HG03575 (cell line): ENCODE results near the gene TSHZ1.
A peak's percentile ranks its signal among the peaks of the same experiment; 100 is the strongest.

Experiments
- ATAC-seq: cut with Tn5 transposase; IDR thresholded peaks from one replicate; pipeline ENCODE4 v1.9.1; 2021; ENCODE audit not compliant: unreplicated experiment, insufficient number of reproducible peaks, low FRiP score; ENCODE audit errors: extremely low read depth

TSHZ1 gene

DNA sequence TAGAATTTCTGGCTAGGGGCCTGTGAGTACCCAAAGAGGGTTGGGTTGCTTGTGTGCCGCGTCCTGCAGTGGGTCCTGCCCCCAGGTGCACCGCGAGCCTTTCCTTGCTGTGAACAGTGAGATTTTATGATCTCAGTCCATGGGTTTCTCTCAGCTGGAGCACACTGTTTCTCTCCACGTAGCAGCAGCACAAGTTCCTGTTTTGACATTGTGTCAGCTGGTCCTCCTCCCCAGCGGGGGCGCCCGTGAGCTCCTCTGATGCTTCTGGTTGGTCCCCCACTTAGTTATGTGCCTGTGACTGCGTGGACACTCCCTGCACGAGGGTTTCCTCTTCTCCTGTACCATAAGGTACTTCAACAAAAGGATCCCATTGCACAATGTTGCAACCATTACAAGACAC, 29.8 kb downstream of the TSHZ1 start:
- no peak for ATAC-seq

DNA sequence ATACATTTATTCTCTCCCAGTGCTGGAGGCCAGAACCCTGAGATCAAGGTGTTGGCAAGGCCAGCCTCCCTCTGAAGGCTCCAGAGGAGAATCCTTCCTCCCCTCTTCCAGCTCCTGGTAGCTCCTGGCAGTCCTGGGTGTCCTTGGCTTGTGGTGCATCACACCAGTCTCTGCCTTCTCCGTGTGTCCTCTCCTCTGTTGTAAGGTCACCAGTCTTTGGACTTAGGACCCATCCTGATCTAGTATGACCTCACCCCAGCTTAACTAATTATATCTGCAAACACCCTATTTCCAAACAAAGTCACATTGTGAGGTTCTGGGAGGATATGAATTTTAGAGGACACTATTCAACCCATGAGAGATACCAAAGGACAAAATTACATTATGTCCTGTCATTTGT, 31.1 kb downstream of the TSHZ1 start:
- ATAC-seq = no peak

DNA sequence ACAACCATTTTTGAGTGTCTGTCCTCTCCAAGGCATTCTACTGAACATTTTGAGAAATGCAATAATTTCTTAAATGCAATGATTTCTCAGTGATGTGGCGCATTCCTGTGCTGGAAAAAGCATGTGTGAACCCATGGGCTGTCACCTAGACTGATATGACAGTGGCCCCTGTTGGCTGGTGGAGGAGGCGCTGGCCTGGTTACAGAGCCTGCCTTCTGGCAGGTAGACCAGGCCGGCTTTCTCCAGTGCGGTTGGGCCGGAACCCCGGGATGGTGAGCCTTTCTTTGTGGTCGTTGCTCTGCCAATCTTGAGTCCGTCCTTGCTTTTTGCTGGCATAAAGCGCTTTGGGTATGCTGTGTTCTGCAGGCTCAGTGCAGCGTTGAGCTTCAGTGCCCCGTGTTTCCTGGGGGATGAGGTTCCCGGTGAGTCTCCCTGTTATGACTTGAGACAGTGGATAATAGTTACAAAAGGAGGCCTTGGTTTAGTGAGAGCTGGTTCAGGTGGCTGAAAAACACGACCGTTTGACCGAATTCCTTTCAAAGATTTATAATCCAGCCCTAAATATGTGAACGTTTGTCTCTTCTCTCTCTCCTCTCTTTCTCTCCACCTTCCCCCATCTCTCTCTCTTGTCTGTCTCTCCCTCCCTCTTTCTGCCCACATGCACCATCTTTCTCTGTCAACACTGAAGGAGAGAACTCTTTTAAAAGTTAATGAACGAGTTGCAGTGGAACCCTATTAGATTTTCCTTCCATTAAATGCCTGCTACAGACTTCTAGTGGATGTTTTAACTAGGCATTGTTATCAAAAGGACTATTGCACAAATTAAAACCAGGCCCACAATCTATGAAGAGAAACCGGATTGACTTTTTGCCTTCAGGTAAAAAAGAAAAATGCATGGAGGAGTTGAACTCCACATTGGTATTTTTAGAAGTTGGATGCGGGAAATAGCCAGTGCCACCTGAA, 34.0 kb downstream of the TSHZ1 start:
- no peak for ATAC-seq

DNA sequence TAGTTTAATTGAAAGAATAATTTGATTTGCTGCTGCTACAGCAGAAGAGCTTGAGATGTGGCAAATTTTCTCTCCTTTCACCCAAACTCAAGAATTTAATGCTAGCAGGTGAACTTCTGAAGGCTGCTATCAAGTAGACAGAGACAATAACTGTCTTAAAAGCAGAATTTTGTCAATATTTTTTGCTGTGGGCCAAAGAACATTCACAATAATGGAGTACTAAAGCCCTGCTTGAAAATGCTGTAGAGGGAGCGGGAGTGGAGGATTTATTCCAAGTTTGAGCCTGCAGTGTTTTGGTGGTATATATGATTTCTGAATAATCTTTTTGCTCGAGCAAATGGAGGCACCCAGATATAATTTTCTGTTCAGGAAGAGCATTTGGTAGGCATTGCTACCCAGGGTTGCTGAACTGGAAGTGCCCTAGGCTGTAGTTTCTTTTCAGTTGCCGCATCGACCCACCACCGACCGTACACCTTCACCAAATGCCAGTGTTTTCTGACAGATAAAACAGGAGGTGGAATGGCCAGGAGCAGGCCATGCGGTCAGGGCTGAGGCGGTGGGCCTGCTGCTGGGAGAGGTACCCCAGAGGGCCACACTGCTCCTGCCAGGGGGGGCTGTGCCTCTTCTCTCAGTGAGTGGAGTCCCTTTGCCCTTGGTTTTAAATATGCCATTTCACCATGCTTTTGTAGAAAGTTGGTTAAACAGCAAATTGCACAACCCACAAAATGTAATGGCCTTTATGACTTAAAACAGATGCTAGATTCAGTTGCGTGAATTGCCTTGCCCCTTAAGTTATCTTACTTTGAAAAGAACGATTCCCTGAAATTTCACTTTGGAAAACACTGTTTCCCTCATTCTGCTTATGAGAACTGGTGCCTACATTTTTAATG, 36.4 kb downstream of the TSHZ1 start:
- no peak for ATAC-seq

DNA sequence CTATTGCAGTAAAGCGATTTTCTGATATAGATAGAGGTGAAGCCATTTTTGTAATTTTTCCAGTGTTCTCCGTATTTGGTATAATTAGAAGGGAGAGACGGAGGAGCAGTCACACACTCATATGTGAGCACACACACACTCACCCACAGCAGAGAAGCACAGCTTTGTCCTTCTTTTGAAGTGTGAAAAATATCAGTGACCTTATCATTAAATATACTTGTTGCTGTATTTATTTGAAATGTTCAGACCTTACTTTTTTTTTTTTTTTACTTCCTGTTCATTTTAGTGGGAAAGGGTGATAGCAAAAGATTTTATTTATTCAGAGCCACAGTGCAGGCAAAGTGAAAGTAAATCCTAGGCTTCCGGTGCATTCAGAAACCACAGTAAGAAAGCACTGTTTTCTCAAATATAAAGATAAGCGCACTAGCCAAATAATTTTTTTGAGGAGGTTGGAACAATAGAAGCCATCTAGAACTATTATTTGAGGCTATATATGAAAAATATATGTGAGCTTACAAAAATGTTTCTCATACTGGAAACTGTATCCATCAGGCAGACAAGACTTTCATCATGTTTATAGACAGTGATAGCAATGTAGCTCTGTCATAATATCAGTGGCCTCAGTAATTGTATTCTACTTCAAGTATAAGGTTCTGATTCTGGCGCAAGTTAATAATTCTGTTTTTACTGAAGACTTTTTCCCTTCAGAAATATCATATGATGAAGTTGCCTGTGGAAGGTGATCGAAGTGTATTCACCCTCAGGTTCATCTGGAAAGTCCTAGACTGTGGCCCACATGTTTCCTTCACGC, 37.2 kb downstream of the TSHZ1 start:
- ATAC-seq = no peak

DNA sequence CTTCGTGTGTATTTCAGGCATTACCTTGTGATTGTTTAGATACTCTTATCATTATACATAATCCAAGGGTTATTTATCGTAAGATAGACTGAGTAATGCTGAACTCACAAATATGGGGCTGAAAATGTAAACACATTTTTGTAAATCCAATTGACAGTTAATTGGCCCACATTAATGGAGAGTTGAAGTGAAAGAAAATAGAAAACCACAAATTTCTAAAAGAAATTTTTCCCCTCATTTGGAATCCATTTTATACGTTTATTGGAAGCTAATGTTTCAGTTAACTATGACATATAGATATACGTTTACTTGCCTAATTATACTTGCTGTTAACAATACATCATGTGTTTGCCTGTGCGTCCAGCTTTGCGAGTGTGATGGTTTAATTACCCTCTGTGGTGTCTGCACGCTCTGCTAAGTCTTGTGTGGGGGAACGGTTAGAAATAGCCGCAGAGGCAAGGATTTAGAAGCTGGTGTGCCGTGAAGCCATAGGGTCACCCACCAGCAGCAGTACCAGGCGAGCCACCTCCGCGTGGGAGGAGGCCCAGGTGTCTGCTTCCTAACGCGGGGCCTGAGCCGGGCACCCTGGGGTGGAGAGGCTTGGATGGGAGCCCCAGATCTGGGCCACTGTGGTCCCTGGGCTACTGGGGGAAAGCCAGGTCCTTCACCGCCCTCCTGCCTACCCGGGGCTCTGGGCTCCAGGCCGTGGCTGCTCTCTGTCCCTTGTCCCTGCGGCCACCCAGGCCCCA, 38.0 kb downstream of the TSHZ1 start:
- ATAC-seq = no peak

DNA sequence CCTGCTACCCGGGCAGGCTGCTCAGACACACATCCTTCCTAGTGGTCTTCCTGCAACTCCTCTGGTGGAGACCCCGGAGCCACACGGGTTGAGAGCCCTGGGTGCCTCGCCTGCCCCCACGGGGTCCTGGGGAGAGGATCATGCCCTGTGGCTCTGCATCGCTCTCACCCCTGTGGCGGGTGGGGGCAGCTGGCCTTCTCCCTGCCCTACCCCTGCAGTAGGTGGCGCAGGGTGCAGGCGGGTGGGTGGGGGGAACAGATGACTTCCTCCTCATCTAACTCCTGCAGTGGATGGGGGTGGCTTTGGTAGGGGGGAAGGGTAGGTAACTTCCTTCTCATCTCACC, 38.5 kb downstream of the TSHZ1 start:
- ATAC-seq = no peak

DNA sequence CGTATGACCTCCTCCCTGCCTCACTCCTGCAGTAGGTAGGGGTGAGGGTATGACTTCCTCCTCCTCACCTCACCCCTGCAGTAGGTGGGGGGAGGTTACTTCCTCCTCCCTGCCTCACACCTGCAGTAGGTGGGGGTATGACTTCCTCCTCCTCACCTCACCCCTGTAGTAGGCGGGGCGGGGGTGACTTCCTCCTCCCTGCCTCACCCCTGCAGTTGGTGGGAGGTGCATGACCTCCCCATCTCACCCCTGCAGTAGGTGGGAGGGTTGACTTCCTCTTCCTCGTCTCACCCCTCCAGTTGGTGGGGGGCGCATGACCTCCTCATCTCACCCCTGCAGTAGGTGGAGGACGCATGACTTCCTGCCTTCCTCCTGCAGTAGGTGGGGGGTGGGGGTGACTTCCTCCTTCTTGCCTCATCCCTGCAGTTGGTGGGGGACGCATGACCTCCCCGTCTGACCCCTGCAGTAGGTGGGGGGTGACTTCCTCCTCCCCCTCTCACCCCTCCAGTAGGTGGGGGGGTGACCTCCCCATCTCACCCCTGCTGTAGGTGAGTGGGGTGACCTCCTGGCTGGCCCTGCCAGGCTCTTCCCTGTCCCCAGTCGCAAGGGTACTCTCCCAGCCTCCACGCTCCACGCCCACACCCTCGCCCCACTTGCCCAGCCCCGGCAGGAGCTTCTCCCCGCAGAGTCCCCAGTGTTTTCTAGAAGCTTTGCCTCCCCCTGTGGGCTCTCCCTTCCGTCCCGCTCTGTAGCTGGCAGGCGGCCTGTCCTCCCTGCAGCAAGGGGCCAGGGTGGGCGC, 39.3 kb downstream of the TSHZ1 start:
- no peak for ATAC-seq

DNA sequence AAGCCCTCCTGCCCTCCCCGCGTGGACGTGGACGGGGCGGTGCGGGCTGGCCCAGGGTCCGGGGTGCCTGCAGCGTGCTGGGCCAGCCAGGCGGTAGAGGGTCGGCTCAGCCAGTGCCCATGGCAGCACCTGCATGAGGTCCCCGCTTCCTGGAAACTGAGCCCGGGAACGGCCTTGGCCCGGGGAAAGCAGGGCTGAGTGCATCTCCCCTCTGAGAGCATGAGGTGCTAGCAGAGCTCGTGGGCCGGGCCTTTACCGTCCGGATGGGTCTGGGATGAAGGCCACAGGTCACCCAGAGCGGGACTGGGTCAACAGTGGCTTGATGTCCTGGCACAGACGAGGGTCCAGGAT, 39.8 kb downstream of the TSHZ1 start:
- ATAC-seq = no peak

DNA sequence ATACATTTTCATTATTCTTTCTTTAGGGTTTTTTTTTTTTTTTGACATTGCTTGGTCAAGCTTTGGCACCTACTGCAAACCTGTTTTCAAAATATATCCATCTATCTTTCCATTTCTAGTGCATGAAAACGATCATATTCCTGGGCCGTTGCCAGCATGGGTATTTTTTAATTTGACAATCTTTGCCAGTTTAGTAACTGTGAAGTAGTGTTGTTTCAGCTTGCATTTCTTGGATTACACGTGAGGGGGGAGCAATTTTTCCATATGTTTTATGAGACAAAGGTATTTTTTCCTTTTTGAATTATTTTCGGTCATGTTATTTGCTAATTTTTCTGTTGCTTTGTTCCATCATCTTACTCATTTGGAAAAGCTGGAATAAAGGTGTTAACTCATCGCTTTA, 40.9 kb downstream of the TSHZ1 start:
- no peak for ATAC-seq

DNA sequence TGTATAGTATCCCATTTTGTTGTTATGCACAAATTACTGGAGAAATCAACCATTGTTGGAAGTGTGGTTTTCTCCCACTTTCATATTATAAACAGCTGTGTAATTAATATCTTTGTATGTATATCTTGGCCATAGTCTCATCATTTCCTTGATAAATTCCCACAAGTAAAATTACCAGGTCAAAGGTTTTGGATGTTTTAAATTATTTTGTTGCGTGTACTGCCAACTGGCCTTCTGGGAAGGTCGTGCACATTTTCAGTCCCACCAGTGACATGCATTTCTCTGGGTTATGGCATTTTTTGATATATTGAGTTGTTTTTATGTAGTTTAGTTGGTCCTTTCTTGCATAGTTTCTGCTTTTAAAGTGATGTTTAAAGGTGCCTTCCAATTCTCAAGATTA, 41.5 kb downstream of the TSHZ1 start:
- no peak for ATAC-seq

DNA sequence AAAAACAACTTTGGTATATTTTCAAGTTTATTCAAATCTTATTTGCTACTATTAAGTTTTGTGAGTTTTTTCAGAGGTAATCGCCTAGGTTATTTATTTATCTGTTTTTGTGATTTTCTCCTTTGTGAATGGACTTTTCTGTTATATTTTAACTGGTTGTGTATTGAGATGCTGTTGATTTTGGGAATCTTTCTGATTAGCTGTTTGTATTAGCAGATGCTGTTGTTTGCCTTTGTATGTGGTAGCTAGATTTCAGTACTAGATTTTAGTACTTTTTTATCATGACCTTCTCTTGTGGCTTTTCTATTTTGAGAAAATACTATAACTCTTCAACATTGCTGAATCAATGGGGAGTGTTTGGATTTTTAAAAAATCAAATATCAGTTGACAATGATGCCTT, 42.4 kb downstream of the TSHZ1 start:
- ATAC-seq = no peak

DNA sequence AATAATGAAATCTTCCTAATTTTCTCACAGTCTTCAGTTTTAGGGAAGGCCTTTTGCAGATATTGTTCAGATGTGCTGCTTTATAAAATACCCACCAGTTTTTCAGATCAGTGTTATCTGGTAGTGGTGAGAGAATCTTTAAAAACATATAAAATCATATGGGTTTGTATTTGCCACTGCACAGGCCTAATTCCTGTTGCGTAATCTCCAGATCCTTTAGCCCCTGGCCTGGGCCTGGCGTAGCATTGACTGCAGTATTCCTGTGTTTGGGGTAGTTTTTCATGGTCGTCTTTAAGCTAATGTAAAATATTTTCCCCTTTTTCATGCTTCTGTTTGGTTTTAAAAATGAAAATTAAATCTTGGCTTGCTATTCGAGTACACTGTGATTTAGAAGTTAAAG, 43.2 kb downstream of the TSHZ1 start:
- no peak for ATAC-seq

DNA sequence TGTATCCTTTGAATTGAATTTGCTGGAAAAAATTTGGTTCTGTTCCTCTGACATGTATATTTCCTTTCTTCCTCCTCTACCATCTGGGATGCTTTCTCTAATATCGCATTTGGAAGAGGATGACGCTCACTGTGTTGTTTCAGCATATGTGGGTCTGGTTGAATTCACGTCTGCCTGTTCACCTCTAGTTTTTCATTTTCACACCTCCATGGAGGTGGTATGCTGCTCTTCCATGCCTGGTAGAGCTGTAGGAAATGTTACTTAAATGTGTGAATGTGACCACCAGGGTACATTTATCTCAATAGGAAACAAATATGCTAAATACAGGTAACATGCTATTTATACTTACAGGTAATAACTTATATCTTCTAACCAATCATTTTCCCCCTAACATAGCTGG, 44.5 kb downstream of the TSHZ1 start:
- no peak for ATAC-seq

DNA sequence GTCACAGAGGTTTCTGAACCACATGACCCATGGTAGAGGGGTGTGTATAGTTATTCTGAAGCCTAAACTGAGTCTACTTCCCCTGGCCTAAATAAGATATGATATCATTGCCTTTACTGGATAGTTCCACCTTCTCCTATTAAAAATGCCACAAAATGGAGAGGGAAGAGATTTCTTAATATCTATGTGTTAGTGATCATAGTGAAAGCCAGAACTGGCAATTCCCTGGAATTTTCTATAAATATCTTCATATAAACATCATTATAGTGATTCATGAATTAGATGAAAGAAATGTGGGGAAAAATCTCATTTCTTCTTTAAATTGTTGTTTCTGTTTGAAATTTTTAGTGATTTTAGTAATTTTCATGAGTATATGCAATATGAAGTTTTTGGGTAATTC, 45.8 kb downstream of the TSHZ1 start:
- ATAC-seq = no peak

DNA sequence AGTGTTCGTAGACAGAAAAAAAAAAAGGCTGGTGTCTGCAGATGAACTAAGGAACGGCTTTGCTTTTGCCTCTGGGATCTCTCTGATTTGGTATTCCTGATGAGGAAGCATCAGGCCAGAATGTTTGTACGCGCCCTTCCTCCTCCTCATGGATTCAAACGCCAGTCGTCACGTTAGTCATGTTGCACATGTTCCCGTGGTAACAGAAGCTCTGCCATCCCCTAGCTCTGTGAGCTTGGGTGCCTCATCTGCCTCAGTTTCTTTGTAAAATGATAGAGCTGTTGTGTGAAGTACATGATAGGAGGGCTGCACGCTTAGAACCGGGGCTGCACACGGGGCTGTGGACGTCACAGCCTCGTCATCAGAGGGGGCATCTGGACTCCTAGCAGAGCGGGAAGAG, 47.0 kb downstream of the TSHZ1 start:
- no peak for ATAC-seq

DNA sequence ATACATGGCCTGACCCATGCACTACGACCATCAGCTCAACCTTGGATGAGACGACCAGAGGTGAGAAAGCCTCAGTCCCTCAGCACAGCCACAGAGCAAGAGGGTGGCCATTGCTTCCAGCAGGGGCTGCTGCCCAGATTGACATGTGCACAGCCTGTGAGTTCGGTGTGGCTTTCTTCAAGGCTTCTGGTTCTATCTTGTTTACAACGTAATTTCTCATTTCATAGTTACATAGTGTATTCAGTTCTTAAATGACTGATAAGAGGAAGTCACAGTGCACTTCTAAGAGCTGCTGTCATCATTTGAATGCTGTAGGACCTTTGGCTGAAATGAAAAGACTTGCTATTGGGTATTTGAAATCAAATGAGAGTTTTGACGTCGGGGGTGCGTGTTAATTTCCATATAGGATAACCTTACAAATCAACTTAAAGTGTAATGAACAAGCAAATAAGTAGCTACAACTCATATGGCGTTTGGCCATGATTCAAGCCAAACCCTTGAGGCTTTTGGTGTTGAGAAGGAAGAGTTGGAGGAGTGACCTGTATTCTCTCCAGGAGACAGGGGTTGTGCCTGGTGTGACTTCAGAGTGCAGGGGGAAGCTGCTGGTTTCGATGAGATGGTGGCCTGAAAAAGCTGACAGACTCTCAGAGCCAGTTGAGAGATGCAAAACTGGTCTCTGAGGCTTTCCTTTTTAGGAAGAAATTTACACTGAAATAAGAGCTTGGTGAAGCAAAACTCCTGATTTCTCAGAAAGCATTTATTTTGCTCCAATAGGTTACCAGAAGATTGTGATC, 51.0 kb downstream of the TSHZ1 start:
- peak; percentile 67 for ATAC-seq
